ENCODE data around the gene C1orf116. TPM values are rescaled to one million over a fixed set of nuclear protein-coding genes. Genes with fewer than 3 reads are reported as not detected.

C1orf116 gene
- total RNA-seq, 1 donor from 2014 or later: 21.6 TPM

- no peak for DNase-seq (ENCODE audit: low read depth)
- TF ChIP-seq CTCF (conservative IDR thresholded peaks at IDR 0.05; ENCODE audit: low read depth, low read length): no peak
- no peak overlapping the region for H3K4me3 ChIP-seq (ENCODE audit: low read depth, low read length)
Measured at GRCh38 chr1:206974140-206974539, 58.4 kb downstream of the C1orf116 start.

- no peak for DNase-seq (ENCODE audit: low read depth)
- H3K4me3 ChIP-seq (ENCODE audit: low read depth, low read length): no peak overlapping the region
- no peak for TF ChIP-seq CTCF (conservative IDR thresholded peaks at IDR 0.05; ENCODE audit: low read depth, low read length)
Measured at GRCh38 chr1:206972728-206973127, 59.8 kb downstream of the C1orf116 start.

GRCh38 chr1:206971029-206971655 lies 61.4 kb downstream of the C1orf116 start:
- no peak overlapping the region for H3K4me3 ChIP-seq (ENCODE audit: low read depth, low read length)
- DNase-seq (ENCODE audit: low read depth): no peak
- no peak for TF ChIP-seq CTCF (conservative IDR thresholded peaks at IDR 0.05; ENCODE audit: low read depth, low read length)

GRCh38 chr1:206970446-206970845 lies 62.1 kb downstream of the C1orf116 start, which contains the start of gene FCAMR:
Gene FCAMR (minus strand): TSS chr1:206970460. CDS start chr1:206970125, 335 bp downstream.
- H3K4me3 ChIP-seq (ENCODE audit: low read depth, low read length): no peak within 1 kb of the TSS
- TF ChIP-seq CTCF (conservative IDR thresholded peaks at IDR 0.05; ENCODE audit: low read depth, low read length): no peak
- no peak for DNase-seq (ENCODE audit: low read depth)

GRCh38 chr1:206969090-206969489 lies 63.5 kb downstream of the C1orf116 start:
- no peak for DNase-seq (ENCODE audit: low read depth)
- no peak overlapping the region for H3K4me3 ChIP-seq (ENCODE audit: low read depth, low read length)
- no peak for TF ChIP-seq CTCF (conservative IDR thresholded peaks at IDR 0.05; ENCODE audit: low read depth, low read length)

Other genes with a start within 250 kb of the C1orf116 start
- gene IL20, start 167.1 kb downstream of the C1orf116 start, total RNA-seq: not detected in 2 replicates
- gene IL24, start 135.3 kb downstream of the C1orf116 start, total RNA-seq: 1.1 TPM in 1 of 2 replicates, not detected in the other
- gene FCMR, start 110.8 kb downstream of the C1orf116 start, total RNA-seq: 0.65 TPM in 1 of 2 replicates, not detected in the other
- gene PIGR, start 86.3 kb downstream of the C1orf116 start, total RNA-seq: 0.06 TPM in 1 of 2 replicates, not detected in the other
- 0.29 TPM in 1 of 2 replicates, not detected in the other for gene FCAMR, start 62.3 kb downstream of the C1orf116 start, total RNA-seq
- 6.7 TPM in 2 replicates for gene YOD1, start 18.5 kb upstream of the C1orf116 start, total RNA-seq
- gene PFKFB2, start 20.5 kb upstream of the C1orf116 start, total RNA-seq: 3.8 and 5.1 TPM in 2 replicates
- not detected in 2 replicates for gene C4BPB, start 56.1 kb upstream of the C1orf116 start, total RNA-seq
- not detected in 2 replicates for gene C4BPA, start 71.5 kb upstream of the C1orf116 start, total RNA-seq

All from epithelial cell of proximal tubule (primary cell).